Measurements from ENCODE around the gene REEP5.

DNA sequence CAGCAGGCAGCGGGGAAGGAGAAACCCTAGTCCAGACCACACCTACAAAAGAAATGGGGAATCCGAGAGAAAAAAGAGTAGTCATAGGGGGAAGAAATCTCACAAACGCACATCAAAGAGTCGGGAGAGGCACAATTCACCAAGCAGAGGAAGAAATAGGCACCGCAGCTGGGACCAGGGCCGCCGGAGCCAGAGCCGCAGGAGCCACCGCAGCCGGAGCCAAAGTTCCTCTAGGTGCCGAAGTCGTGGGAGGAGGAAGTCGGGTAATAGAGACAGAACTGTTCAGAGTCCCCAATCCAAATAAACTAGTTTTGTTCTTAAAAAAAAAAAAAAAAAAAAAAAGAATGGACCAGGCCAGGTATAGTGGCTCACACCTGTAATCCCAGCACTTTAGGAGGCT lies 29.3 kb downstream of the REEP5 start:
- TF ChIP-seq, protein P1, sequence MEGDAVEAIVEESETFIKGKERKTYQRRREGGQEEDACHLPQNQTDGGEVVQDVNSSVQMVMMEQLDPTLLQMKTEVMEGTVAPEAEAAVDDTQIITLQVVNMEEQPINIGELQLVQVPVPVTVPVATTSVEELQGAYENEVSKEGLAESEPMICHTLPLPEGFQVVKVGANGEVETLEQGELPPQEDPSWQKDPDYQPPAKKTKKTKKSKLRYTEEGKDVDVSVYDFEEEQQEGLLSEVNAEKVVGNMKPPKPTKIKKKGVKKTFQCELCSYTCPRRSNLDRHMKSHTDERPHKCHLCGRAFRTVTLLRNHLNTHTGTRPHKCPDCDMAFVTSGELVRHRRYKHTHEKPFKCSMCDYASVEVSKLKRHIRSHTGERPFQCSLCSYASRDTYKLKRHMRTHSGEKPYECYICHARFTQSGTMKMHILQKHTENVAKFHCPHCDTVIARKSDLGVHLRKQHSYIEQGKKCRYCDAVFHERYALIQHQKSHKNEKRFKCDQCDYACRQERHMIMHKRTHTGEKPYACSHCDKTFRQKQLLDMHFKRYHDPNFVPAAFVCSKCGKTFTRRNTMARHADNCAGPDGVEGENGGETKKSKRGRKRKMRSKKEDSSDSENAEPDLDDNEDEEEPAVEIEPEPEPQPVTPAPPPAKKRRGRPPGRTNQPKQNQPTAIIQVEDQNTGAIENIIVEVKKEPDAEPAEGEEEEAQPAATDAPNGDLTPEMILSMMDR (IDR thresholded peaks at IDR 0.05), result no peak
- TF ChIP-seq POLR2A (IDR thresholded peaks at IDR 0.05) (no peak), POLR2AphosphoS5 (IDR thresholded peaks at IDR 0.05) (no peak)
